ENCODE data around the gene SNRPD3.
"Not testable (repeated sequence)": the region's sequence is repeated elsewhere in the genome, so short reads cannot be mapped to it uniquely, and the experiment has no call there.

Gene SNRPD3

DNA sequence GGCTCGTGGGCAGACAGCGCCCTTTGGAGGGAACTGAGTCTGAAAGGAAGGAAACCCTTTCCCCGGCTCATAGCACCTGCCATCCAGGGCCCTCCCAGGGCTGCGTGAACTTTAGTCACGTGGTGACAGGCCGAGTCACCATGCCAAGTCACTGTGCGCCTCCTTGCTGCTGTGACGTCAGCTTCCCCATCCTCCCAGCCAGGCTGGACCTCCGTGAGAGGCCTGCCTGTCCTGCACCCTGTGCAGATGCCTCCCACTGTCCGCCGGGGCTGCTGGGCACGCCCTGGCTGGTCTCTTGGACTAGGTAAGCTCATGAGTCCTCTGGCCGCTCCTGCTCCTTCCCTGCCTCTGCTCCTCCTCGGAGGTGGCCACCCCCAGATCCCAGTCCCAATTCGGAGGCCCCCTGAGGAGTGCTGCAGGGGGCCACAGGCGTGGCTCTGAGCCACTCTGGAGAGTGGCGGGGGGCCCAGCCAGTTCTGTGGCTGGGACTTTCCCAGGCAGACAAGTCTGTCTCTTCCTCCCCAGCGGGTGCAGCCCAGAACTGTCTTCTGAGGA, 51.7 kb downstream of the SNRPD3 start:
- DNase-seq (ENCODE audit: low spot score) = peak; percentile 56

GRCh38 chr22:24608327-24608726, 52.5 kb downstream of the SNRPD3 start:
- not testable (repeated sequence) for DNase-seq (ENCODE audit: low spot score)

- DNase-seq (ENCODE audit: low spot score) = not testable (repeated sequence)
Measured at GRCh38 chr22:24609888-24610287, 54.1 kb downstream of the SNRPD3 start.

DNA sequence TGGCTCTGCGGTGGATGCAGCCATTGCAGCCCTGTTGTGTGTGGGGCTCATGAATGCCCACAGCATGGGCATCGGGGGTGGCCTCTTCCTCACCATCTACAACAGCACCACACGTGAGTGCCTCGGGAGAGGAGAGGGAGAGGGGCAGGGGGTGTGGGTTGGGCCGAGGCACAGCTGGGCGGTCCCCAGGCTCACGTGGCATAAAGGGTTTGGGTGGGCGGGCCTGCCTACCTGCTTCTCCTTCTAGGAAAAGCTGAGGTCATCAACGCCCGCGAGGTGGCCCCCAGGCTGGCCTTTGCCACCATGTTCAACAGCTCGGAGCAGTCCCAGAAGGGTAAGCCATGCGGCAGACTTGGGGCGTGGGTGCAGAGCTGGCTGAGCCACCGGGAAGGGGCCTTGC, 59.0 kb downstream of the SNRPD3 start:
- not testable (repeated sequence) for DNase-seq (ENCODE audit: low spot score)

- DNase-seq (ENCODE audit: low spot score) = not testable (repeated sequence)
Measured at GRCh38 chr22:24621244-24621643, 65.4 kb downstream of the SNRPD3 start.

- not testable (repeated sequence) for DNase-seq (ENCODE audit: low spot score)
Measured at GRCh38 chr22:24622596-24622995, 66.8 kb downstream of the SNRPD3 start.

All from GM20000 (cell line).